GM12878 (cell line): ENCODE results near the gene PRKCB. TPM values are rescaled to one million over a fixed set of nuclear protein-coding genes. Genes with fewer than 3 reads are reported as not detected.

Source experiments
- ATAC-seq: fragments of 200-7000 bp; cut with Tn5 transposase; 3 replicates; pipeline ENCODE4 v1.9.1; 2020; ENCODE audit warnings: mild to moderate bottlenecking, moderate library complexity
- BruUV-seq: library from RNA; stranded (reverse); fragments of 400-500 nt; replicated peaks from 2 replicates; lab custom pipeline; 2021; lab: Mats Ljungman, UMichigan
- CTCF ChIA-PET: fragments of 300-600 bp; sonication (Branson Sonifier 250); formaldehyde crosslinking; extraction: SDS; loops from one replicate; lab custom pipeline; 2021; ENCODE audit warnings: inconsistent platforms; lab: Yijun Ruan, JAX
- POLR2A ChIA-PET: fragments of 350-600 bp; formaldehyde crosslinking; extraction: SDS; loops from one replicate; lab custom pipeline; 2021; ENCODE audit warnings: inconsistent platforms; lab: Charles Lee
- RAD21 ChIA-PET: fragments of 300-600 bp; sonication (Branson Sonifier 250); formaldehyde crosslinking; loops from one replicate; lab custom pipeline; 2023; ENCODE audit warnings: antibody characterized with exemption; ENCODE audit not compliant: unreplicated experiment; lab: Charles Lee
- SMC1A ChIA-PET: fragments of 300-600 bp; sonication (Branson Sonifier 250); formaldehyde crosslinking; loops from one replicate; lab custom pipeline; 2023; ENCODE audit not compliant: unreplicated experiment, uncharacterized antibody; lab: Charles Lee
- DNase-seq: peaks from one replicate; pipeline ENCODE4 v3.0.0-alpha.2; 2011; ENCODE audit warnings: low read depth, low spot score
- FAIRE-seq: peaks from 3 replicates; lab custom pipeline; 2011; peaks lifted over from hg19 to GRCh38; lab: Jason Lieb, UNC
- H2AFZ ChIP-seq: 2 replicates; pipeline ENCODE4 v1.6.0; 2011; ENCODE audit warnings: low read depth, low read length, control low read depth; ENCODE audit not compliant: control insufficient read depth
- H3K27ac ChIP-seq: 2 replicates; pipeline ENCODE4 v1.5.1; 2011; ENCODE audit warnings: control low read depth; ENCODE audit not compliant: control insufficient read depth, insufficient read depth
- H3K27me3 ChIP-seq, 2 experiments: replicated peaks in 1 of 2; 2 replicates each; pipeline versions ENCODE4 v1.6.0 to v1.6.1; 2011; ENCODE audit warnings: low read length in 1 of 2; ENCODE audit not compliant: control insufficient read depth in 2 of 2, insufficient read depth in 2 of 2
- H3K36me3 ChIP-seq, 2 experiments: 2 replicates each; pipeline ENCODE4 v1.5.1; 2011; ENCODE audit warnings: low read length in 1 of 2; ENCODE audit not compliant: control insufficient read depth in 2 of 2, insufficient read depth in 2 of 2
- H3K4me1 ChIP-seq: 2 replicates; pipeline ENCODE4 v1.6.1; 2011; ENCODE audit warnings: mild to moderate bottlenecking, low read length, moderate library complexity, mixed read lengths; ENCODE audit not compliant: control insufficient read depth, insufficient read depth
- H3K4me2 ChIP-seq: 2 replicates; pipeline ENCODE4 v1.6.0; 2011; ENCODE audit warnings: control low read depth; ENCODE audit not compliant: control insufficient read depth, insufficient read depth
- H3K4me3 ChIP-seq: fragments of 200-600 bp; sonication (generic); 2 replicates; pipeline ENCODE4 v1.5.1; 2016
- H3K79me2 ChIP-seq: 2 replicates; pipeline ENCODE4 v1.6.0; 2011; ENCODE audit warnings: low read length; ENCODE audit not compliant: control insufficient read depth, insufficient read depth
- H3K9ac ChIP-seq: 2 replicates; pipeline ENCODE4 v1.8.0; 2011; ENCODE audit warnings: low read length, control low read depth, mixed read lengths; ENCODE audit not compliant: control insufficient read depth, insufficient read depth
- H3K9me3 ChIP-seq: replicated peaks from 3 replicates; pipeline ENCODE4 v1.5.1; 2011; ENCODE audit warnings: mild to moderate bottlenecking, low read length; ENCODE audit not compliant: control insufficient read depth, insufficient read depth
- H4K20me1 ChIP-seq: 2 replicates; pipeline ENCODE4 v1.6.0; 2011; ENCODE audit not compliant: control insufficient read depth, insufficient read depth
- GATAD2B ChIP-seq: fragments of 450-650 bp; conservative IDR thresholded peaks from 2 replicates; pipeline ENCODE4 v1.6.1; 2017; ENCODE audit warnings: low read depth, mild to moderate bottlenecking, moderate library complexity
- KDM1A ChIP-seq: fragments of 200-600 bp; sonication (generic); IDR thresholded peaks from 2 replicates; pipeline ENCODE4 v1.6.1; 2016; ENCODE audit warnings: borderline replicate concordance
- NR2C1 ChIP-seq: fragments of 450-650 bp; IDR thresholded peaks from 2 replicates; pipeline ENCODE4 v1.6.1; 2017; ENCODE audit warnings: antibody characterized with exemption, mild to moderate bottlenecking, moderate library complexity
- SKIL ChIP-seq: fragments of 450-650 bp; IDR thresholded peaks from 2 replicates; pipeline ENCODE4 v1.6.1; 2017; ENCODE audit warnings: mild to moderate bottlenecking, low read depth, inconsistent platforms; ENCODE audit not compliant: poor library complexity, severe bottlenecking
- ZNF592 ChIP-seq: fragments of 450-650 bp; IDR thresholded peaks from 2 replicates; pipeline ENCODE4 v1.6.1; 2017; ENCODE audit warnings: mild to moderate bottlenecking, moderate library complexity
- WGBS: methylation state at CpG from one replicate; pipeline ENCODE4 v1.1.6; 2016; ENCODE audit warnings: low lambda C conversion rate; ENCODE audit not compliant: insufficient replicate concordance, insufficient coverage; ENCODE audit errors: missing lambda C conversion rate; 5-methylcytosine and 5-hydroxymethylcytosine counted together
- in situ Hi-C: fragments of 300-500 bp; cut with MboI; formaldehyde crosslinking; loops from 9 replicates; pipeline ENCODE4 v1.14.3; 2018; ENCODE audit warnings: mixed read lengths
- intact Hi-C: fragments of 100-400 bp; cut with micrococcal nuclease; formaldehyde crosslinking; loops from one replicate; pipeline ENCODE4 v1.14.2; 2022; ENCODE audit not compliant: unreplicated experiment
- polyA plus RNA-seq, 11 experiments: library from polyadenylated mRNA; depleted of rRNA in 4 of 11; unstranded in 6 of 11; stranded (reverse) in 5 of 11; fragments of >200 nt; fragmentation: Nextera tagmentation in 4 of 11; fragmentation: Illumina TruSeq in 1 of 11; extraction: Ambion mirVana in 4 of 11; extraction: Trizol in 1 of 11; gene quantifications; 1 replicate in 1 of 11; 2 replicates in 10 of 11; pipeline versions ENCODE4 v1.2.1 to v1.2.3, GENCODE V29; 2011 to 2016; ENCODE audit warnings: inconsistent platforms in 2 of 11, missing spikeins in 2 of 11, low read depth in 1 of 11
- total RNA-seq, 4 experiments: library from RNA; depleted of rRNA in 3 of 4; stranded (reverse); fragments of >200 nt in 3 of 4; fragmentation: Illumina TruSeq in 1 of 4; extraction: Trizol in 1 of 4; gene quantifications; 2 replicates each; pipeline versions ENCODE4 v1.2.1 to v1.2.3, GENCODE V29; 2013 to 2021
- TF ChIP-seq, protein P1 (sequence below): fragments of 450-650 bp; IDR thresholded peaks from 2 replicates; pipeline ENCODE4 v1.6.1; 2017; ENCODE audit warnings: low read depth, mild to moderate bottlenecking, moderate library complexity

PRKCB gene
- total and polyA plus RNA-seq, 10 of the 15 experiments (the other 5 are each of a cell fraction or from before 2014, with no cell fraction given): 21.4 to 158 (median 97.3) TPM

DNA sequence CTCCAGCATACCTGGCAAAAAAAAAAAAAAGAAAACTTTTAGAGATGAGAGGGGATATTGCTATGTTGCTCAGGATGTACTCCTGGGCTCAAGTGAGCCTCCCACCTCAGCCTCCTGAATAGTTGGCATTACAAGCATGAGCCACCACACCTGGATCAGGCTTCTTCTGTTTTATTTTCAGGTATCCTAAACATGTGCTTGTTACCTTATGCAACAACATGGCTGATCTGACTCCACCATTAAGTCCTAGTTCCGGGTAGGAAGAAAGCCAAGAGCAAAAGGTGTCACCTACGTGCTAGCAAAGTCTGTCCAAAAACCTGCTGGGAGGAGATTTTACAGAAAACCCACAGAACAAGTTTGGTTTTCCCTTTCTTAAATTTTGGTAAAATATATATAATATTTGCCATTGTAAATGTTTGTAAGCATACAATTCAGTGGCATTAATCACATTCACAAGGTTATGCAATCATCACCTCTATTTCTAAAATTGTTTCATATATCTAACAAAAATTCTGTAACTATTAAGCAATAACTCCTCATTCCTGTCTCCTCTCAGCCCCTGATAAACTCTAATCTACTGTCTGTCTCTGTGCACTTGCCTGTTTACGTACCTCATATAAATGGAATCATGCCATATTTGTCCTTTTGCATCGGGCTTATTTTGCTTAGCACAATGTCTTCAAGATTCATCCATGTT is 411.3 kb downstream of the PRKCB start:
- no peak for FAIRE-seq
- POLR2A ChIA-PET: interaction anchor here (0.7 kb wide), 1 partner anchor 569 kb away, joined by 3 read pairs; no protein-coding TSS in a partner anchor
- in situ Hi-C loops: no loop called here

More for the DNA sequence above, 411.3 kb downstream of the PRKCB start:
- ChIA-PET SMC1A (no interaction called here), RAD21 (interaction anchor here (0.6 to 1.9 kb wide), 2 partner anchors 176 to 281 kb away, joined by 3 to 5 read pairs; no protein-coding TSS in a partner anchor), CTCF (interaction anchor here (0.6 kb wide), 1 partner anchor 9 kb away, joined by 3 read pairs; the partner anchor contains the start of gene CACNG3)
- Histone ChIP-seq H2AFZ (no peak overlapping the region), H4K20me1 (no peaks in the 10 kb centered on the region), H3K9me3 (no peaks in the 10 kb centered on the region), H3K79me2 (no peaks in the 10 kb centered on the region), H3K9ac (no peak overlapping the region), H3K4me1 (no peaks in the 10 kb centered on the region)
- no peak for ATAC-seq
- no TSS peak for BruUV-seq
- TF ChIP-seq, protein P1, sequence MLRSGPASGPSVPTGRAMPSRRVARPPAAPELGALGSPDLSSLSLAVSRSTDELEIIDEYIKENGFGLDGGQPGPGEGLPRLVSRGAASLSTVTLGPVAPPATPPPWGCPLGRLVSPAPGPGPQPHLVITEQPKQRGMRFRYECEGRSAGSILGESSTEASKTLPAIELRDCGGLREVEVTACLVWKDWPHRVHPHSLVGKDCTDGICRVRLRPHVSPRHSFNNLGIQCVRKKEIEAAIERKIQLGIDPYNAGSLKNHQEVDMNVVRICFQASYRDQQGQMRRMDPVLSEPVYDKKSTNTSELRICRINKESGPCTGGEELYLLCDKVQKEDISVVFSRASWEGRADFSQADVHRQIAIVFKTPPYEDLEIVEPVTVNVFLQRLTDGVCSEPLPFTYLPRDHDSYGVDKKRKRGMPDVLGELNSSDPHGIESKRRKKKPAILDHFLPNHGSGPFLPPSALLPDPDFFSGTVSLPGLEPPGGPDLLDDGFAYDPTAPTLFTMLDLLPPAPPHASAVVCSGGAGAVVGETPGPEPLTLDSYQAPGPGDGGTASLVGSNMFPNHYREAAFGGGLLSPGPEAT: no peak
- TF ChIP-seq SKIL: no peak
- TF ChIP-seq ZNF592: no peak
- no peak for TF ChIP-seq KDM1A
- no peak for TF ChIP-seq GATAD2B
- TF ChIP-seq NR2C1: no peak
- TF ChIP-seq, all 136 proteins: peak for 0
- H3K27ac ChIP-seq: no peak overlapping the region
- no peak for DNase-seq
- no peak overlapping the region for H3K4me3 ChIP-seq
- no peaks in the 10 kb centered on the region for H3K36me3 ChIP-seq
- no peak overlapping the region for H3K4me2 ChIP-seq
- H3K27me3 ChIP-seq: no peaks in the 10 kb centered on the region
- intact Hi-C loops: no loop called here
- WGBS: 51% methylated on average over 4 of the region's 4 CpGs
